ENCODE data around the gene TSSK1B.

Gene TSSK1B

GRCh38 chr5:113382731-113383130 lies 52.1 kb downstream of the TSSK1B start:
- no peak for TF ChIP-seq SIN3A (IDR thresholded peaks at IDR 0.05; ENCODE audit: borderline replicate concordance, insufficient read depth, low read length)
- TF ChIP-seq TAF1 (IDR thresholded peaks at IDR 0.05; ENCODE audit: borderline replicate concordance, insufficient read depth, low read length), result no peak
- TF ChIP-seq REST (IDR thresholded peaks at IDR 0.05; ENCODE audit: insufficient read depth in 1 of 2, low read depth in 2 of 2, low read length in 2 of 2), result no peak
- TF ChIP-seq FOXP2 (optimal IDR thresholded peaks at IDR 0.05; ENCODE audit: borderline replicate concordance, extremely low read depth, extremely low read length, insufficient read depth), result no peak
- no peak for TF ChIP-seq POLR2AphosphoS5 (IDR thresholded peaks at IDR 0.05; ENCODE audit: low read depth, low read length)
